Stimulated activated naive CD8-positive, alpha-beta T cell treated with anti-CD3 and anti-CD28 coated beads, Interleukin-15, Interleukin-2, amounts not matched to agents 100 ng/mL and 50 ng/mL, for 24 hours (primary cell): ENCODE results near the gene LURAP1L.

ENCODE experiments used
- H3K27ac Mint-ChIP-seq: one replicate; pipeline ENCODE4 v1.8.0; 2021; ENCODE audit warnings: mild to moderate bottlenecking, mixed read lengths
- H3K27me3 Mint-ChIP-seq: one replicate; pipeline ENCODE4 v1.8.0; 2021; ENCODE audit warnings: mixed read lengths
- H3K36me3 Mint-ChIP-seq: one replicate; pipeline ENCODE4 v1.8.0; 2021; ENCODE audit warnings: low read depth, mixed read lengths
- H3K4me1 Mint-ChIP-seq: one replicate; pipeline ENCODE4 v1.8.0; 2021; ENCODE audit warnings: low read depth, mixed read lengths
- H3K4me3 Mint-ChIP-seq: one replicate; pipeline ENCODE4 v1.8.0; 2021; ENCODE audit warnings: mild to moderate bottlenecking, mixed read lengths
- H3K9me3 Mint-ChIP-seq: one replicate; pipeline ENCODE4 v1.8.0; 2021; ENCODE audit warnings: mixed read lengths

The LURAP1L gene

GRCh38 chr9:12785941-12786340 lies 11.1 kb downstream of the LURAP1L start:
- Mint-ChIP-seq H3K4me3 (no peak overlapping the region), H3K36me3 (no peaks in the 10 kb centered on the region), H3K9me3 (peaks cover 13% of the 10 kb centered on the region), H3K4me1 (no peaks in the 10 kb centered on the region), H3K27ac (no peak overlapping the region), H3K27me3 (no peaks in the 10 kb centered on the region)

DNA sequence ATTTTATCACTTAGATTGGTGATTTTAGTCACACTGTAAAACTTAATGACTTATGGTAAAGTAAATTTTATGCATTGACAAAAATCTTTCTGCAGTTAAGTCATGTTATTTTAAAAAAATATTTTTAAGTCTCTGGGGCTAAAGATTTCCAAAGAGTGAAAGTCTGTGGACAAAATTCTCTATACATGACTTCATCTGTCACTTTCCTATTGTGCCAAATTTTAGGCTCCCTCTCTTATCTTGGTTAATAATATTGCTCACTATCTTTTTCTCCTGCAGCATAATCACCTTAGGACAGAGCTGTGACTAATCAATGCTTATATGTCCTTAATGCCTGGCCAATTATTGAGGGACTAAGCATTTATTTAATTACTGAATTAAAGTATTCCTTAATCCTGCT lies 15.2 kb downstream of the LURAP1L start:
- H3K27ac Mint-ChIP-seq, result no peak overlapping the region
- no peaks in the 10 kb centered on the region for H3K27me3 Mint-ChIP-seq
- H3K4me1 Mint-ChIP-seq, result no peaks in the 10 kb centered on the region
- no peaks in the 10 kb centered on the region for H3K36me3 Mint-ChIP-seq
- H3K9me3 Mint-ChIP-seq, result peaks cover 4% of the 10 kb centered on the region
- no peak overlapping the region for H3K4me3 Mint-ChIP-seq

- no peak overlapping the region for H3K4me3 Mint-ChIP-seq
- H3K27me3 Mint-ChIP-seq, result no peaks in the 10 kb centered on the region
- H3K27ac Mint-ChIP-seq, result no peak overlapping the region
- peaks cover 4% of the 10 kb centered on the region for H3K9me3 Mint-ChIP-seq
- no peaks in the 10 kb centered on the region for H3K4me1 Mint-ChIP-seq
- H3K36me3 Mint-ChIP-seq, result no peaks in the 10 kb centered on the region
These were observed 16.1 kb downstream of the LURAP1L start for GRCh38 chr9:12790883-12791282.

DNA sequence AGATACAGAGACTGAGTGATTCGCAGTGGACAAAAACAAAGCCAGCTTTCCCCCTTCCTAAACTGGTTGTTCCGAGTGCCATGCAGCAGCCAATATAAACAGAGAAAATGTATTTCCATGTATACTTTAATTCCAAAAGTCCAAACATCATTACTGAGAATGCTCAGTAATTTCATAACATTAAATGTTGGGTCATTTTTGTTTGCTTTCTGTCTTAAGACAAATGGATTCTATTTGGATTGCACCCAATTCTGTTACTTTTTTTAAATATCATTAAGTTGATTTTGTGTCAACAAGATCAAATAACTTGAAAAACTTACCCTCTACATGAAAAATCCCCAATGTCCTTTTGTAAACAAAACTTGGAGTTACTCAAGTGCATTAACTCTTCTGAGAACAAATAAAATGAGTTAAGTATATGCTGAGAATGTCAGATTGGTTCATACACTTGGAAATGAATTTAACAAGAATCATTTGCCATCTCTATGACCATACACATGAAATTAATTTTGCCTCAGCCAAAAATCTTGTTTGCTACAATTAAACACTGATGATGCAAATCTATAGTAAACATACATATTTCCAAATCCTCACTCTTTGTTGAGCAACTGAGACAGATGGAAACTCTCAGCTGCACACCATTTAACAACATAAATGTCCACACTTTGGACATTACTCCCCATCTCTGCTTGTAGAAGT lies 19.4 kb downstream of the LURAP1L start:
- H3K4me3 Mint-ChIP-seq, result no peak overlapping the region
- H3K9me3 Mint-ChIP-seq, result peaks cover 4% of the 10 kb centered on the region
- no peak overlapping the region for H3K27ac Mint-ChIP-seq
- H3K27me3 Mint-ChIP-seq, result no peaks in the 10 kb centered on the region
- H3K36me3 Mint-ChIP-seq, result no peaks in the 10 kb centered on the region
- H3K4me1 Mint-ChIP-seq, result no peaks in the 10 kb centered on the region

GRCh38 chr9:12796601-12797000 lies 21.8 kb downstream of the LURAP1L start:
- no peak overlapping the region for H3K27ac Mint-ChIP-seq
- no peaks in the 10 kb centered on the region for H3K27me3 Mint-ChIP-seq
- no peaks in the 10 kb centered on the region for H3K4me1 Mint-ChIP-seq
- H3K9me3 Mint-ChIP-seq, result peaks cover 4% of the 10 kb centered on the region
- no peaks in the 10 kb centered on the region for H3K36me3 Mint-ChIP-seq
- H3K4me3 Mint-ChIP-seq, result no peak overlapping the region

DNA sequence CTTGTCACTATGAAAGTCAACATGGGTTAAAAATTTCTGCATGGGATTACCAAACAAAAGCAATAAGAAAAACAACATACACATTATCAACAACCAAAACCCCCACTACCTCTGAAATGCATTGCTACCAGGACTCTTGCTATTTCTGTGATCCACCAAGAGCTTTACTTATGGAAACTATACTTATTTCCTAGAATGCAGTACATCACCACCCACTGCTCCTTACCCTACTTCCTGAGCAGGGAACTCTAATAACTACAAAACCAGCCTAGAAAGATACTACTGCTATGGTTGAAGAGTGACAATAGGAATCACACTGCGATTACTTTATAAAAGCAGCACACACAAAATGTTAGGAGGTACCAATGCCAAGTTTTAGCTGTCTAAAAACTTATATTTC lies 22.2 kb downstream of the LURAP1L start:
- Mint-ChIP-seq H3K27me3 (no peaks in the 10 kb centered on the region), H3K9me3 (peaks cover 4% of the 10 kb centered on the region), H3K36me3 (no peaks in the 10 kb centered on the region), H3K27ac (no peak overlapping the region), H3K4me3 (no peak overlapping the region), H3K4me1 (no peaks in the 10 kb centered on the region)

GRCh38 chr9:12798066-12798770 lies 23.4 kb downstream of the LURAP1L start:
- Mint-ChIP-seq H3K27me3 (no peaks in the 10 kb centered on the region), H3K9me3 (peaks cover 12% of the 10 kb centered on the region), H3K4me1 (no peaks in the 10 kb centered on the region), H3K36me3 (no peaks in the 10 kb centered on the region), H3K4me3 (no peak overlapping the region), H3K27ac (no peak overlapping the region)

DNA sequence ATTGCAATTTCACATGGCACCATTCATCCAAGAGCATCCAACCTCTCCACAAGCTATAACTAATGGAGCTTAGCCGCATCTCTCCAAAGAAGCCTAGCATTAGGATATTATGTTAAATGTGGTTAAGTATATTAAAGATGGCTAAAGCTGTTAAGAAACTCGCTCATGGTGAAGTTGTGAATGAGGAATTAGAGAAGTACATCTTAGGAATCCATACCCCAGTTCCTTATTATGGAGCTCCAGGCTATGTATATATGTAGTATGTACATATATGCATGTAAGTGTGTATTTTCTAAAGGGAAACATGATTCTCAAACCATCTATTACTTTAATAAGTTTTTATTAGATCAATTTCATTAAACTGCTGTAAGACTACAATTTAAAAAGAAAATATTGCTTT lies 26.4 kb downstream of the LURAP1L start:
- H3K4me3 Mint-ChIP-seq, result no peak overlapping the region
- H3K36me3 Mint-ChIP-seq, result no peaks in the 10 kb centered on the region
- H3K4me1 Mint-ChIP-seq, result no peaks in the 10 kb centered on the region
- peaks cover 7% of the 10 kb centered on the region for H3K9me3 Mint-ChIP-seq
- no peak overlapping the region for H3K27ac Mint-ChIP-seq
- no peaks in the 10 kb centered on the region for H3K27me3 Mint-ChIP-seq

GRCh38 chr9:12801663-12802062 lies 26.8 kb downstream of the LURAP1L start:
- Mint-ChIP-seq H3K4me1 (no peaks in the 10 kb centered on the region), H3K27me3 (no peaks in the 10 kb centered on the region), H3K4me3 (no peak overlapping the region), H3K9me3 (peaks cover 7% of the 10 kb centered on the region), H3K27ac (no peak overlapping the region), H3K36me3 (no peaks in the 10 kb centered on the region)

GRCh38 chr9:12802093-12802492 lies 27.3 kb downstream of the LURAP1L start:
- Mint-ChIP-seq H3K4me1 (no peaks in the 10 kb centered on the region), H3K4me3 (no peak overlapping the region), H3K36me3 (no peaks in the 10 kb centered on the region), H3K9me3 (peaks cover 7% of the 10 kb centered on the region), H3K27me3 (no peaks in the 10 kb centered on the region), H3K27ac (no peak overlapping the region)

- H3K36me3 Mint-ChIP-seq, result no peaks in the 10 kb centered on the region
- no peaks in the 10 kb centered on the region for H3K4me1 Mint-ChIP-seq
- no peak overlapping the region for H3K4me3 Mint-ChIP-seq
- H3K9me3 Mint-ChIP-seq, result peaks cover 3% of the 10 kb centered on the region
- H3K27ac Mint-ChIP-seq, result no peak overlapping the region
- H3K27me3 Mint-ChIP-seq, result no peaks in the 10 kb centered on the region
These were observed 33.7 kb downstream of the LURAP1L start for GRCh38 chr9:12808569-12808968.

DNA sequence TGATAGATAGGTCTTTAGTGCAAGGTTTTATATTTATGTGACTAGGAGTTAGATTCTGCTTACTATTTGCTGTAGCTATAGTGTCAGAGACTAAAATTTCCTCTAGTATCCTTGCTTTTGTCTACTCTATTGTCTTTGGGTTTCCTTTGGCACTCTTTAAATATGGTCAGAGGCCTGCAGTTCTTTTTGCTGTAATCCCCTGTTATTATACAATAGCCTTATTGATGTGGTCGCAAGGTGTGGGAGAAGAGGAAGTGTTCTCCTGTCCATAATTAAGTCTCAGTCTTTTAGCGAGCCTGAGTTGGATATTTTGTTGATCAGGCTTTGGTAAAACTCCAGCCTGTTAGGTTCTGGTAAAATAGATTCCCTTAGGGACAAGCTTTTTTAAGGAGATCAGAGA lies 34.9 kb downstream of the LURAP1L start:
- H3K36me3 Mint-ChIP-seq, result no peaks in the 10 kb centered on the region
- H3K9me3 Mint-ChIP-seq, result peaks cover 3% of the 10 kb centered on the region
- H3K27me3 Mint-ChIP-seq, result no peaks in the 10 kb centered on the region
- no peak overlapping the region for H3K4me3 Mint-ChIP-seq
- no peaks in the 10 kb centered on the region for H3K4me1 Mint-ChIP-seq
- H3K27ac Mint-ChIP-seq, result no peak overlapping the region

DNA sequence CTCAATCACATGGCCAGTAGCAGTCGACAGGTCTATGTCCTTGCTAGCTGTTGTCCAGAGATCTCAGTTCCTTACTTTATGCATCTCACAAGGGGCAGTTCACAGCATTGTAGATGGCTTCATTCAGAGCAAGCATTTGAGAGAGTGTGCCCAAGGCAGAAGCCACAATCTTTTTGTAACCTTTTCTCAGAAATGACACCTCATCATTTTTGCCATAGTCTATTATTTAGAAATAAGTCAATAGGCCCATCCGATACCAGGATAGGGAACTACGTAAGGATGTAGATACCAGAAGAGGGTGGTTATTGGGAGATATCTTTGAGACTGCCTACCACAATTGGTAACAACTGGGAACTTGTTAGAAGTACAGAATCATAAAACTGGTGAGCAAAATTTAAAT lies 37.1 kb downstream of the LURAP1L start:
- Mint-ChIP-seq H3K36me3 (no peaks in the 10 kb centered on the region), H3K27me3 (no peaks in the 10 kb centered on the region), H3K9me3 (peaks cover 3% of the 10 kb centered on the region), H3K27ac (no peak overlapping the region), H3K4me3 (no peak overlapping the region), H3K4me1 (no peaks in the 10 kb centered on the region)

GRCh38 chr9:12812710-12813109 lies 37.9 kb downstream of the LURAP1L start:
- Mint-ChIP-seq H3K27me3 (no peaks in the 10 kb centered on the region), H3K4me3 (no peak overlapping the region), H3K9me3 (peaks cover 3% of the 10 kb centered on the region), H3K27ac (no peak overlapping the region), H3K4me1 (no peaks in the 10 kb centered on the region), H3K36me3 (no peaks in the 10 kb centered on the region)

GRCh38 chr9:12813533-12813932 lies 38.7 kb downstream of the LURAP1L start:
- Mint-ChIP-seq H3K27ac (no peak overlapping the region), H3K9me3 (peaks cover 6% of the 10 kb centered on the region), H3K4me3 (no peak overlapping the region), H3K4me1 (no peaks in the 10 kb centered on the region), H3K27me3 (no peaks in the 10 kb centered on the region), H3K36me3 (no peaks in the 10 kb centered on the region)
